DOHH2 (cell line): ENCODE results near the gene GEMIN7.

Experiments
- H3F3A ChIP-seq: fragments of 200-600 bp; sonication (generic), shearing (Covaris generic); 2 replicates; pipeline ENCODE4 v1.6.0; 2016; ENCODE audit warnings: antibody characterized with exemption, mild to moderate bottlenecking; ENCODE audit not compliant: control insufficient read depth, insufficient read depth
- H3K27ac ChIP-seq: fragments of 200-600 bp; sonication (generic); 2 replicates; pipeline ENCODE4 v1.5.1; 2014; ENCODE audit warnings: low read depth, mild to moderate bottlenecking, low read length, moderate library complexity
- H3K27me3 ChIP-seq: fragments of 200-600 bp; sonication (generic); 2 replicates; pipeline ENCODE4 v1.6.1; 2014; ENCODE audit warnings: mild to moderate bottlenecking, low read length, mixed read lengths; ENCODE audit not compliant: control insufficient read depth
- H3K36me3 ChIP-seq: fragments of 200-600 bp; sonication (generic); 2 replicates; pipeline ENCODE4 v1.6.1; 2014; ENCODE audit warnings: mild to moderate bottlenecking, low read length, moderate library complexity, mixed read lengths; ENCODE audit not compliant: control insufficient read depth
- H3K4me1 ChIP-seq: fragments of 200-600 bp; sonication (generic); 2 replicates; pipeline ENCODE4 v1.6.1; 2014; ENCODE audit warnings: mild to moderate bottlenecking, low read length, mixed read lengths; ENCODE audit not compliant: control insufficient read depth
- H3K4me2 ChIP-seq: fragments of 200-600 bp; sonication (generic); 2 replicates; pipeline ENCODE4 v1.6.0; 2014; ENCODE audit warnings: mild to moderate bottlenecking, low read length, moderate library complexity
- H3K4me3 ChIP-seq: fragments of 200-600 bp; sonication (generic); 2 replicates; pipeline ENCODE4 v1.5.1; 2014; ENCODE audit warnings: mild to moderate bottlenecking, low read length, mixed read lengths
- H3K79me2 ChIP-seq: fragments of 200-600 bp; sonication (generic); 2 replicates; pipeline ENCODE4 v1.6.1; 2014; ENCODE audit warnings: mild to moderate bottlenecking, low read length, mixed read lengths; ENCODE audit not compliant: control insufficient read depth
- H3K9me2 ChIP-seq: fragments of 200-600 bp; sonication (generic); replicated peaks from 2 replicates; pipeline ENCODE4 v1.6.1; 2014; ENCODE audit warnings: mild to moderate bottlenecking, low read length, mixed read lengths; ENCODE audit not compliant: control insufficient read depth
- H3K9me3 ChIP-seq: fragments of 200-600 bp; sonication (generic); 2 replicates; pipeline ENCODE4 v1.6.1; 2014; ENCODE audit warnings: antibody characterized with exemption, low read length, mixed read lengths; ENCODE audit not compliant: control insufficient read depth, insufficient read depth
- H4K20me1 ChIP-seq: fragments of 200-600 bp; sonication (generic); 2 replicates; pipeline ENCODE4 v1.6.0; 2014; ENCODE audit warnings: low read depth, mild to moderate bottlenecking, antibody characterized with exemption, low read length, moderate library complexity; ENCODE audit not compliant: control insufficient read depth, insufficient read depth
- CTCF ChIP-seq: fragments of 200-600 bp; sonication (generic); IDR thresholded peaks from one replicate; pipeline ENCODE4 v1.5.1; 2014; ENCODE audit warnings: antibody characterized with exemption, mild to moderate bottlenecking, low read depth, low read length; ENCODE audit not compliant: poor library complexity, severe bottlenecking
- EZH2phosphoT487 ChIP-seq: fragments of 200-600 bp; sonication (generic); IDR thresholded peaks from 2 replicates; pipeline ENCODE4 v1.6.1; 2017; ENCODE audit warnings: borderline replicate concordance, mild to moderate bottlenecking, antibody characterized with exemption, low read length, moderate library complexity, mixed read lengths

GEMIN7 gene

GRCh38 chr19:45100846-45101252 lies 21.8 kb downstream of the GEMIN7 start:
- H3K27ac ChIP-seq = no peak overlapping the region
- no peaks in the 10 kb centered on the region for H3K9me3 ChIP-seq
- H3K4me2 ChIP-seq = no peak overlapping the region
- H3K36me3 ChIP-seq = peaks cover 7% of the 10 kb centered on the region
- no peaks in the 10 kb centered on the region for H3K27me3 ChIP-seq
- H3K4me1 ChIP-seq = peaks cover 36% of the 10 kb centered on the region
- H3K79me2 ChIP-seq = peaks cover 100% of the 10 kb centered on the region
- H3K9me2 ChIP-seq = no peaks in the 10 kb centered on the region
- H3F3A ChIP-seq = no peaks in the 10 kb centered on the region
- no peak overlapping the region for H3K4me3 ChIP-seq
- peaks cover 29% of the 10 kb centered on the region for H4K20me1 ChIP-seq
- no peak for TF ChIP-seq CTCF
- TF ChIP-seq EZH2phosphoT487 = no peak

GRCh38 chr19:45101806-45102205 lies 22.7 kb downstream of the GEMIN7 start:
- Histone ChIP-seq H3K9me3 (no peaks in the 10 kb centered on the region), H3K79me2 (peaks cover 99% of the 10 kb centered on the region), H3K27ac (no peak overlapping the region), H3K4me2 (no peak overlapping the region), H3K4me3 (no peak overlapping the region), H4K20me1 (peaks cover 29% of the 10 kb centered on the region), H3K36me3 (peaks cover 7% of the 10 kb centered on the region; the same call in 1 of the 2 replicates), H3K4me1 (peaks cover 41% of the 10 kb centered on the region), H3K9me2 (no peaks in the 10 kb centered on the region), H3K27me3 (no peaks in the 10 kb centered on the region), H3F3A (no peaks in the 10 kb centered on the region)
- TF ChIP-seq EZH2phosphoT487 (no peak), CTCF (no peak)

- Histone ChIP-seq H3K4me3 (no peak overlapping the region), H3K4me1 (peaks cover 47% of the 10 kb centered on the region), H3K79me2 (peaks cover 99% of the 10 kb centered on the region), H3F3A (no peaks in the 10 kb centered on the region), H3K27ac (no peak overlapping the region), H3K27me3 (no peaks in the 10 kb centered on the region), H3K9me2 (no peaks in the 10 kb centered on the region), H3K9me3 (no peaks in the 10 kb centered on the region), H4K20me1 (peaks cover 29% of the 10 kb centered on the region), H3K36me3 (peaks cover 4% of the 10 kb centered on the region; the same call in 1 of the 2 replicates), H3K4me2 (peak overlapping the region; percentile 70)
- TF ChIP-seq EZH2phosphoT487 (no peak), CTCF (no peak)
Measured at GRCh38 chr19:45102481-45102880, 23.4 kb downstream of the GEMIN7 start.

- H3K4me2 ChIP-seq = peak overlapping the region; percentile 70
- peak overlapping the region; percentile 54 for H3K4me3 ChIP-seq
- H3K36me3 ChIP-seq = no peaks in the 10 kb centered on the region; the same call in 1 of the 2 replicates
- peaks cover 29% of the 10 kb centered on the region for H4K20me1 ChIP-seq
- no peaks in the 10 kb centered on the region for H3K27me3 ChIP-seq
- peak overlapping the region; percentile 19; the same call in 1 of the 2 replicates for H3K27ac ChIP-seq
- H3K4me1 ChIP-seq = peaks cover 54% of the 10 kb centered on the region
- H3K9me2 ChIP-seq = no peaks in the 10 kb centered on the region
- peaks cover 99% of the 10 kb centered on the region for H3K79me2 ChIP-seq
- H3F3A ChIP-seq = no peaks in the 10 kb centered on the region
- TF ChIP-seq CTCF (no peak), EZH2phosphoT487 (no peak)
- no peaks in the 10 kb centered on the region for H3K9me3 ChIP-seq
Measured at GRCh38 chr19:45103156-45103507, 24.1 kb downstream of the GEMIN7 start.
